Brain microvascular endothelial cell (primary cell): ENCODE results near the gene CSK.

Experiments
- DNase-seq: peaks from one replicate; pipeline ENCODE4 v3.0.0-alpha.2; 2020
- H3K27ac ChIP-seq: fragments of 250-450 bp; sonication (Bioruptor Pico); 2 replicates; pipeline ENCODE4 v1.5.1; 2020; ENCODE audit warnings: mild to moderate bottlenecking, moderate library complexity
- H3K27me3 ChIP-seq: fragments of 250-450 bp; sonication (Bioruptor Pico); replicated peaks from 2 replicates; pipeline ENCODE4 v1.5.1; 2020; ENCODE audit warnings: mild to moderate bottlenecking
- H3K36me3 ChIP-seq: fragments of 250-450 bp; sonication (Bioruptor Pico); replicated peaks from 2 replicates; pipeline ENCODE4 v1.5.1; 2020; ENCODE audit warnings: mild to moderate bottlenecking
- H3K4me3 ChIP-seq: 2 replicates; pipeline ENCODE4 v1.5.1; 2011; ENCODE audit warnings: low read depth, mild to moderate bottlenecking, control low read depth, low read length, moderate library complexity
- in situ Hi-C: cut with HindIII; loops from 2 replicates; pipeline ENCODE4 v1.10.0; 2017; ENCODE audit warnings: low sequenced_read_pairs, low pct_ligation_motif_present
- TF ChIP-seq, protein P1 (sequence below): IDR thresholded peaks from 2 replicates; pipeline ENCODE4 v1.5.1; 2011; ENCODE audit warnings: low read depth, mild to moderate bottlenecking, moderate library complexity, low read length, control low read depth, inconsistent platforms; ENCODE audit errors: missing control alignments

Gene CSK

DNA sequence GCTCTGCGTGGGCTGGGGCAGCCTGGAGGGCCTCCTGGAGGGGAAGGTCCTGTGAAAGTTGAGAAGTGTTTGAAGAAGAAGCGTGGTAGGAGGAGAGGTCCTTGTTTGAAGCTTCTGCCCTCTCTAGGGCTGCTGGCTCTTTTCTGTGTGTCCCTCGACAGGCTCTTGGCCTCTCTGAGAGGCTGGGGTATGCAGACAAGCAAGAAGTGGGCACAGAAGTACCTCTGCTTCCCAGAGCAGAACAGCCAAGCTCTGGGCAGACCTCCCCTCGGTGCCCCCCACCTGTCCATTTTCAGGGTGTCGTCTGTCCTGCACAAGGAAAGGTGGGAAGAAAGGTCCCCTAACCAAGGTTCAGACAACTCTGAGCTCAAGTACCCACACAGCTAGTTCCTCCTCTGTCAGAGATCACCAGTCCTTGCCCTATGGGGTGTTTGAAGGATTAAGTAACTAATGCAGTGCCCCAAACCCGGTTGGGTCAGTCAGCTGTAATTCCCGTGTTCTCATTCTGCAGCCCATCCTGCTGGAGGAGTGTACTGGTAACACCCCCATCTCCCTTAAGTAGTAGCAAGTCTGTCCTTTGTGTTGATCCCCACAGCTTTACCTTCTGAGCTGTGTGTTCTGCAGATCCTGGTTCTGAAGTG lies 6.3 kb downstream of the CSK start:
- Histone ChIP-seq H3K4me3 (no peak overlapping the region), H3K36me3 (no peaks in the 10 kb centered on the region), H3K27ac (no peak overlapping the region), H3K27me3 (no peaks in the 10 kb centered on the region)
- no peak for DNase-seq
- in situ Hi-C loops = no loop called here
- TF ChIP-seq, protein P1, sequence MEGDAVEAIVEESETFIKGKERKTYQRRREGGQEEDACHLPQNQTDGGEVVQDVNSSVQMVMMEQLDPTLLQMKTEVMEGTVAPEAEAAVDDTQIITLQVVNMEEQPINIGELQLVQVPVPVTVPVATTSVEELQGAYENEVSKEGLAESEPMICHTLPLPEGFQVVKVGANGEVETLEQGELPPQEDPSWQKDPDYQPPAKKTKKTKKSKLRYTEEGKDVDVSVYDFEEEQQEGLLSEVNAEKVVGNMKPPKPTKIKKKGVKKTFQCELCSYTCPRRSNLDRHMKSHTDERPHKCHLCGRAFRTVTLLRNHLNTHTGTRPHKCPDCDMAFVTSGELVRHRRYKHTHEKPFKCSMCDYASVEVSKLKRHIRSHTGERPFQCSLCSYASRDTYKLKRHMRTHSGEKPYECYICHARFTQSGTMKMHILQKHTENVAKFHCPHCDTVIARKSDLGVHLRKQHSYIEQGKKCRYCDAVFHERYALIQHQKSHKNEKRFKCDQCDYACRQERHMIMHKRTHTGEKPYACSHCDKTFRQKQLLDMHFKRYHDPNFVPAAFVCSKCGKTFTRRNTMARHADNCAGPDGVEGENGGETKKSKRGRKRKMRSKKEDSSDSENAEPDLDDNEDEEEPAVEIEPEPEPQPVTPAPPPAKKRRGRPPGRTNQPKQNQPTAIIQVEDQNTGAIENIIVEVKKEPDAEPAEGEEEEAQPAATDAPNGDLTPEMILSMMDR = no peak

DNA sequence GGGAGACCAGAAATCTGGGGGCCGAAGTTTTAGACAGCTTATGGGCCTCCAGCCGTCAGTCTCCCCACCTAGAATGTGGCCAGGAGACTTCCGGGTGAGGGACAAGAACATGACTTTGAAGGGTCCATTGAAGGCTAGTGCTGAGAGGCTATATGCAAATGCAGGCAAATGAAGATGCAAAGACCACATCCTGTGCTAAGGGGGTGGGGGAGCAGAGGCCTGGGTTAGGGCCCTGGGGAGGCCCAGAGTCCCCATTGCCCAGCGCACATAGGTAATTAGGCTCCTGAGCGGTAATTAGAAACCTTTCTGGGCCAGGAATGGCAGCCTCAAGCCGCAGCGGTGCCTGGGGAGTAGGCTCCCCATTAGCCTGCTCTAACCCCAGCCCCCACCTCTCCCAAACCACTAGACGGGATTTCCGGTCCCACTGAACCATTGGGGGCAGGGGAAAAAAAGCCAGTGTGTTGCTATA lies 6.8 kb downstream of the CSK start:
- H3K27ac ChIP-seq = no peak overlapping the region
- no peak overlapping the region for H3K4me3 ChIP-seq
- no peak for DNase-seq
- TF ChIP-seq, protein P1 = no peak
- no peaks in the 10 kb centered on the region for H3K27me3 ChIP-seq
- H3K36me3 ChIP-seq = no peaks in the 10 kb centered on the region
- in situ Hi-C loops = no loop called here

DNA sequence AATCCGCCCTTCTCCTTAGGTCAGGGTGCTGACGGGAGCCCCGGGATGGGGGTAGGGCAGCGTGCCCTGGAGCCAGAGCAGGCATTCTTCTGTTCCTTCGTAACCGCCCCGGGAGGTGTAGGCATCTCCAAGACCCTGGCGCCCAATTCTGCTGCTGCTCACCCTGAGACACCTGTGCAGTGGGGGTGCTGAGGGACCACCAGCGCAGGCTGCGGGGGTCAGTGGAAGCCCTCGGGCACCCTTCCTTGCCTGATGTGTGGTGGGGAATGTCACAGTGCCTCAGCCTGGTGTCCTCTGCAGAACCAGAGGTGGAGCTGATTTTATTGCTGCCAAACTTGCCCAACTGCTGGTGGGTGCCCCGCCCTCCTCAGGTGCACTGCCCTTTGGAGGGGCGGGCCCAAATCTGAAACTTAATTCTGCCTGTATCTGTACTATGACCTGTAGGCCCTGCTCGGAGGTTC lies 7.3 kb downstream of the CSK start:
- Histone ChIP-seq H3K27me3 (no peaks in the 10 kb centered on the region), H3K36me3 (no peaks in the 10 kb centered on the region), H3K27ac (no peak overlapping the region), H3K4me3 (no peak overlapping the region)
- in situ Hi-C loops = no loop called here
- DNase-seq = no peak
- TF ChIP-seq, protein P1 = no peak

DNA sequence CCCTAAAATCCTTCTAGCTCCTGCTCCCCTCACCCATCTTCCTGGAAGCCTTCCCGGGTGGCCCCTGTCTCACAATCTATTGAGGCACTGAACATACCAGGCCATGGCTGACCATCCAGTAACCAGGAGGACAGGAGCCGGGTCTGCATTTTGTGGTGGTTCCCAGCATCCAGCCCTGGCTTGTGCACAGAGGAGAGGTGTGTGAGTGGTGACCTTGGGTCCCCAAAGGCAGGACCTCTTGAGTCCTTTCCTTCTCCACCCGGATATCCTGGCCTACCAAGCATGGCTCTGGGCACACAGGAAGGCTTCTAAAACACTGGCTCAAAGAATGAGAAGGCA lies 7.8 kb downstream of the CSK start:
- Histone ChIP-seq H3K4me3 (no peak overlapping the region), H3K36me3 (no peaks in the 10 kb centered on the region), H3K27ac (peak overlapping the region; percentile 74), H3K27me3 (no peaks in the 10 kb centered on the region)
- TF ChIP-seq, protein P1 = no peak
- no peak for DNase-seq
- in situ Hi-C loops = no loop called here

DNA sequence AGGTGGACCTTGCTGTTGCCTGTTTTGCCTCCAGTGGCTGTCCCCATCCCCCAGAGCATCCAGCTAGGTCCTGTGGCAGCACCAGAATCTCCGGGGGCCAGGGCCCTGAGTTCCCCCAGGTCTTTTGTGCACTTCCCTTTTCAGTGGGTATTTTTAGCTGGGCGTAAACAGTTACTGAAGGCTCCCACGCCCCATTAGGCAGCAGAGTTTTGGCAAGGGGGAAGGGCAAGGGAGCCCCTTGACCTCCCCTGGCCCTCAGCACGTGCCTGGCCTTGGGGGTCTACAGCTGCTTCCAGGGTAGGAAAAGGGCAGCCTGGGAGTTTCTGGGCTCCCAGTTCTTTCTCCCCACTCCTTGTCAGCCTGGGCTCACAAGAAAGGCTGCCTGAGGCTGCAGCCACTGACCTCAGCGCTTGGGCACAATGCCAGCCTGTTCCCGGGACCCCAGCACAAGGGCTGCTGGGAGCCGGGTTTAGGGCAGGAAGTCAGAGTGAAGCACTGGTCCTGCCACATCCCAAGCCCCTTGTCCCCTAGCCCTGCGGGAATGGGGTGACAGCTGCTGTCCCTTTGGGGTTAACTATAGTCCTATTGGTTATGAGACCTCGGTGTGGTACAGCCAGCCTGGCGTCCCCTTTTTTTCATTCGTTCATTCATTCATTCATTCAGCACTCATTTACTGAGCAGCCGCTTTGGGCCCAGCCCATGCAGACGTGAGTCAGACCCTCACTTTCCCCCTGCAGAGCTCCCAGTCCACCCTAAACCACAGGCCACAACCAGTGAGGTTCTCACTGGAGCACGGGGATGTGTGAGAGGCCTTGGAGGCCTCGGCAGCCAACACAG lies 8.4 kb downstream of the CSK start:
- Histone ChIP-seq H3K27me3 (no peaks in the 10 kb centered on the region), H3K4me3 (no peak overlapping the region), H3K27ac (peak overlapping the region; percentile 74), H3K36me3 (no peaks in the 10 kb centered on the region)
- in situ Hi-C loops = no loop called here
- peak; percentile 90 for DNase-seq
- TF ChIP-seq, protein P1 = no peak
